ENCODE measurements around the gene RITA1. TPM values are rescaled to one million over a fixed set of nuclear protein-coding genes. Genes with fewer than 3 reads are reported as not detected.

RITA1 gene
- polyA plus RNA-seq, 1 donor from 2014 or later, result 24.1 TPM

GRCh38 chr12:113221181-113221996, 35.9 kb downstream of the RITA1 start, which contains the start of gene TPCN1:
Gene TPCN1 (plus strand): TSS chr12:113221464. CDS start chr12:113226853, 5,389 bp downstream.
- H3K9me3 Mint-ChIP-seq, result no peaks in the 10 kb centered on the region
- H3K27me3 Mint-ChIP-seq, result no peaks in the 10 kb centered on the region
- no peaks in the 10 kb centered on the region for H3K36me3 Mint-ChIP-seq
- peak within 1 kb of the TSS; percentile 91 to 98 (median 96) for H3K27ac Mint-ChIP-seq
- peak within 1 kb of the TSS; percentile 82 to 96 (median 91) for H3K4me3 Mint-ChIP-seq
- H3K4me1 Mint-ChIP-seq, result peaks cover 23 to 31% (median 27%) of the 10 kb centered on the region in 3 donors

- H3K27me3 Mint-ChIP-seq, result no peaks in the 10 kb centered on the region
- peak overlapping the region; percentile 82 to 96 (median 91) for H3K4me3 Mint-ChIP-seq
- peaks cover 23 to 30% (median 25%) of the 10 kb centered on the region in 3 donors for H3K4me1 Mint-ChIP-seq
- H3K27ac Mint-ChIP-seq, result peak overlapping the region; percentile 48 to 98 (median 96)
- H3K9me3 Mint-ChIP-seq, result no peaks in the 10 kb centered on the region
- H3K36me3 Mint-ChIP-seq, result peaks cover 2% of the 10 kb centered on the region
Observed at GRCh38 chr12:113221997-113222729, 36.6 kb downstream of the RITA1 start.

- Mint-ChIP-seq H3K4me3 (peak overlapping the region; percentile 82 to 96 (median 91)), H3K36me3 (peaks cover 2% of the 10 kb centered on the region), H3K27me3 (no peaks in the 10 kb centered on the region)
Observed at GRCh38 chr12:113222730-113223531, 37.4 kb downstream of the RITA1 start.

GRCh38 chr12:113224955-113225354, 39.4 kb downstream of the RITA1 start:
- no peak overlapping the region for H3K27ac Mint-ChIP-seq
- H3K9me3 Mint-ChIP-seq, result no peaks in the 10 kb centered on the region
- H3K4me1 Mint-ChIP-seq, result peaks cover 26 to 34% (median 30%) of the 10 kb centered on the region in 3 donors
- H3K36me3 Mint-ChIP-seq, result peaks cover 4% of the 10 kb centered on the region
- no peaks in the 10 kb centered on the region for H3K27me3 Mint-ChIP-seq
- H3K4me3 Mint-ChIP-seq, result no peak overlapping the region

More at GRCh38 chr12:113222730-113223531, 37.4 kb downstream of the RITA1 start:
- H3K27ac Mint-ChIP-seq, result peak overlapping the region; percentile 48 to 98 (median 96)
- peaks cover 20 to 25% (median 23%) of the 10 kb centered on the region in 3 donors for H3K4me1 Mint-ChIP-seq
- no peaks in the 10 kb centered on the region for H3K9me3 Mint-ChIP-seq

GRCh38 chr12:113226696-113227568, 41.4 kb downstream of the RITA1 start:
- H3K27me3 Mint-ChIP-seq, result no peaks in the 10 kb centered on the region
- peaks cover 5% of the 10 kb centered on the region for H3K36me3 Mint-ChIP-seq
- H3K4me3 Mint-ChIP-seq, result no peak overlapping the region
- no peaks in the 10 kb centered on the region for H3K9me3 Mint-ChIP-seq
- H3K27ac Mint-ChIP-seq, result peak overlapping the region in 1 of 3 donors; percentile 35
- peaks cover 23 to 37% (median 36%) of the 10 kb centered on the region in 3 donors for H3K4me1 Mint-ChIP-seq

GRCh38 chr12:113227686-113228391, 42.3 kb downstream of the RITA1 start:
- no peak overlapping the region for H3K27ac Mint-ChIP-seq
- peaks cover 15 to 33% (median 31%) of the 10 kb centered on the region in 3 donors for H3K4me1 Mint-ChIP-seq
- peaks cover 5% of the 10 kb centered on the region for H3K36me3 Mint-ChIP-seq
- no peaks in the 10 kb centered on the region for H3K27me3 Mint-ChIP-seq
- no peak overlapping the region for H3K4me3 Mint-ChIP-seq
- no peaks in the 10 kb centered on the region for H3K9me3 Mint-ChIP-seq

- Mint-ChIP-seq H3K27me3 (no peaks in the 10 kb centered on the region), H3K36me3 (peaks cover 5% of the 10 kb centered on the region), H3K27ac (peak overlapping the region in 1 of 3 donors; percentile 62), H3K9me3 (no peaks in the 10 kb centered on the region), H3K4me1 (peaks cover 17 to 35% (median 33%) of the 10 kb centered on the region in 3 donors), H3K4me3 (no peak overlapping the region)
Observed at GRCh38 chr12:113228394-113229028, 43.0 kb downstream of the RITA1 start.

GRCh38 chr12:113230315-113231234, 45.1 kb downstream of the RITA1 start:
- H3K27me3 Mint-ChIP-seq, result no peaks in the 10 kb centered on the region
- H3K4me3 Mint-ChIP-seq, result peak overlapping the region in 3 of 4 donors; percentile 2 to 86 (median 71)
- H3K4me1 Mint-ChIP-seq, result peaks cover 17 to 32% (median 29%) of the 10 kb centered on the region in 3 donors
- peak overlapping the region in 2 of 3 donors; percentile 2 to 80 for H3K27ac Mint-ChIP-seq
- peaks cover 5% of the 10 kb centered on the region for H3K36me3 Mint-ChIP-seq
- H3K9me3 Mint-ChIP-seq, result no peaks in the 10 kb centered on the region

- Mint-ChIP-seq H3K4me1 (peaks cover 20 to 34% (median 29%) of the 10 kb centered on the region in 3 donors), H3K27me3 (no peaks in the 10 kb centered on the region), H3K27ac (no peak overlapping the region)
Observed at GRCh38 chr12:113231235-113232088, 45.9 kb downstream of the RITA1 start.

GRCh38 chr12:113232089-113232839, 46.7 kb downstream of the RITA1 start:
- peaks cover 20 to 35% (median 29%) of the 10 kb centered on the region in 3 donors for H3K4me1 Mint-ChIP-seq
- peak overlapping the region in 2 of 3 donors; percentile 6 to 84 for H3K27ac Mint-ChIP-seq
- H3K36me3 Mint-ChIP-seq, result peaks cover 3% of the 10 kb centered on the region
- no peaks in the 10 kb centered on the region for H3K27me3 Mint-ChIP-seq
- H3K9me3 Mint-ChIP-seq, result no peaks in the 10 kb centered on the region
- peak overlapping the region in 2 of 4 donors; percentile 93 to 95 for H3K4me3 Mint-ChIP-seq

More at GRCh38 chr12:113231235-113232088, 45.9 kb downstream of the RITA1 start:
- Mint-ChIP-seq H3K36me3 (peaks cover 5% of the 10 kb centered on the region), H3K4me3 (peak overlapping the region in 1 of 4 donors; percentile 43), H3K9me3 (no peaks in the 10 kb centered on the region)

Data from IgD-negative memory B cell (primary cell).